OCI-LY7 (cell line): ENCODE measurements around the gene RPL39L. TPM values are rescaled to one million over a fixed set of nuclear protein-coding genes. Genes with fewer than 3 reads are reported as not detected.

Experiments used
- BruUV-seq: library from RNA; stranded (reverse); fragments of 400-500 nt; replicated peaks from 2 replicates; lab custom pipeline; 2021; lab: Mats Ljungman, UMichigan
- CTCF ChIA-PET: fragments of 300-600 bp; sonication (Branson Sonifier 250); formaldehyde crosslinking; loops from one replicate; lab custom pipeline; 2022; ENCODE audit warnings: antibody characterized with exemption; ENCODE audit not compliant: unreplicated experiment; lab: Charles Lee
- POLR2A ChIA-PET: fragments of 300-600 bp; sonication (Branson Sonifier 250); formaldehyde crosslinking; loops from one replicate; lab custom pipeline; 2022; ENCODE audit warnings: antibody characterized with exemption; lab: Charles Lee
- DNase-seq: peaks from one replicate; pipeline ENCODE4 v3.0.0-alpha.2; 2015; ENCODE audit warnings: low spot score
- H2AFZ ChIP-seq: fragments of 200-600 bp; sonication (generic), shearing (Covaris generic); 2 replicates; pipeline ENCODE4 v1.6.1; 2014; ENCODE audit warnings: mild to moderate bottlenecking, antibody characterized with exemption, low read length, moderate library complexity
- H3K27ac ChIP-seq: fragments of 200-600 bp; sonication (generic); 2 replicates; pipeline ENCODE4 v1.5.1; 2014; ENCODE audit warnings: mixed run types, low read depth, mild to moderate bottlenecking, moderate library complexity, low read length, inconsistent platforms; ENCODE audit not compliant: poor library complexity, severe bottlenecking
- H3K36me3 ChIP-seq: fragments of 200-600 bp; sonication (generic); 2 replicates; pipeline ENCODE4 v1.6.1; 2014; ENCODE audit warnings: mild to moderate bottlenecking, antibody characterized with exemption, low read length, moderate library complexity, mixed read lengths; ENCODE audit not compliant: insufficient read depth
- H3K4me1 ChIP-seq: fragments of 200-600 bp; sonication (generic); 2 replicates; pipeline ENCODE4 v1.5.1; 2014; ENCODE audit warnings: mild to moderate bottlenecking, low read length; ENCODE audit not compliant: insufficient read depth, poor library complexity, severe bottlenecking
- H3K4me2 ChIP-seq: fragments of 200-600 bp; sonication (generic); 2 replicates; pipeline ENCODE4 v1.6.1; 2014; ENCODE audit warnings: mild to moderate bottlenecking, low read length
- H3K4me3 ChIP-seq: fragments of 200-600 bp; sonication (generic); 2 replicates; pipeline ENCODE4 v1.5.1; 2014; ENCODE audit warnings: mild to moderate bottlenecking, low read depth, low read length; ENCODE audit not compliant: poor library complexity, severe bottlenecking
- H3K79me2 ChIP-seq: fragments of 200-600 bp; sonication (generic); 2 replicates; pipeline ENCODE4 v1.6.1; 2016; ENCODE audit warnings: low read depth, mild to moderate bottlenecking, low read length, moderate library complexity, mixed read lengths; ENCODE audit not compliant: insufficient read depth
- H3K9me2 ChIP-seq: fragments of 200-600 bp; sonication (generic); 2 replicates; pipeline ENCODE4 v1.6.1; 2016; ENCODE audit warnings: mild to moderate bottlenecking, low read length, mixed read lengths; ENCODE audit not compliant: insufficient read depth
- H3K9me3 ChIP-seq: fragments of 200-600 bp; sonication (generic); 2 replicates; pipeline ENCODE4 v1.6.1; 2014; ENCODE audit warnings: mild to moderate bottlenecking, mixed run types, low read length, mixed read lengths
- H4K20me1 ChIP-seq: fragments of 200-600 bp; sonication (generic); 2 replicates; pipeline ENCODE4 v1.6.1; 2014; ENCODE audit warnings: mild to moderate bottlenecking, antibody characterized with exemption, low read length, moderate library complexity, mixed read lengths; ENCODE audit not compliant: insufficient read depth
- CTCF ChIP-seq: fragments of 200-600 bp; sonication (generic); conservative IDR thresholded peaks from 2 replicates; pipeline ENCODE4 v1.5.1; 2014; ENCODE audit warnings: mild to moderate bottlenecking, antibody characterized with exemption, low read length, moderate library complexity, mixed read lengths
- EZH2phosphoT487 ChIP-seq: fragments of 200-600 bp; sonication (generic); IDR thresholded peaks from 2 replicates; pipeline ENCODE4 v1.6.1; 2018; ENCODE audit warnings: low read depth, borderline replicate concordance, mild to moderate bottlenecking, mixed run types, antibody characterized with exemption, low read length, moderate library complexity, mixed read lengths
- intact Hi-C: fragments of 100-400 bp; cut with micrococcal nuclease; formaldehyde crosslinking; loops from one replicate; pipeline ENCODE4 v1.10.0; 2022; ENCODE audit not compliant: unreplicated experiment
- total RNA-seq, 2 experiments: library from RNA; depleted of rRNA in 1 of 2; stranded (reverse); fragments of >200 nt in 1 of 2; shearing (Covaris generic) in 1 of 2; gene quantifications; 2 replicates each; pipeline ENCODE4 v1.2.3, GENCODE V29; 2014 to 2022

RPL39L gene
- total RNA-seq, 2 experiments from 2014 or later, result 46.5 to 79.2 TPM

GRCh38 chr3:187139895-187140253 is 578 bp upstream of the RPL39L start:
- Histone ChIP-seq H3K4me3 (peak overlapping the region; percentile 75), H3K9me2 (no peaks in the 10 kb centered on the region), H4K20me1 (no peaks in the 10 kb centered on the region), H3K36me3 (peaks cover 26% of the 10 kb centered on the region), H2AFZ (peak overlapping the region; percentile 86; the same call in 1 of the 2 replicates), H3K9me3 (peaks cover 44% of the 10 kb centered on the region), H3K79me2 (peaks cover 14% of the 10 kb centered on the region; the same call in 1 of the 2 replicates), H3K27ac (peak overlapping the region; percentile 86), H3K4me1 (peaks cover 15% of the 10 kb centered on the region), H3K4me2 (peak overlapping the region; percentile 87)
- POLR2A ChIA-PET, result interaction anchor here (0.5 to 3.5 kb wide), 26 partner anchors 9 to 803 kb away, joined by 3 to 27 read pairs (median 3); no protein-coding TSS in a partner anchor
- CTCF ChIA-PET, result interaction anchor here (0.5 to 1.9 kb wide), 8 partner anchors 11 to 514 kb away, joined by 3 to 9 read pairs (median 4); no protein-coding TSS in a partner anchor
- BruUV-seq, result no TSS peak
- TF ChIP-seq CTCF, result peak; percentile 42
- no peak for TF ChIP-seq EZH2phosphoT487
- intact Hi-C loops, result loop anchor here (5.0 kb wide), 2 partner anchors 113 to 128 kb away; no protein-coding TSS in a partner anchor
- no peak for DNase-seq

DNA sequence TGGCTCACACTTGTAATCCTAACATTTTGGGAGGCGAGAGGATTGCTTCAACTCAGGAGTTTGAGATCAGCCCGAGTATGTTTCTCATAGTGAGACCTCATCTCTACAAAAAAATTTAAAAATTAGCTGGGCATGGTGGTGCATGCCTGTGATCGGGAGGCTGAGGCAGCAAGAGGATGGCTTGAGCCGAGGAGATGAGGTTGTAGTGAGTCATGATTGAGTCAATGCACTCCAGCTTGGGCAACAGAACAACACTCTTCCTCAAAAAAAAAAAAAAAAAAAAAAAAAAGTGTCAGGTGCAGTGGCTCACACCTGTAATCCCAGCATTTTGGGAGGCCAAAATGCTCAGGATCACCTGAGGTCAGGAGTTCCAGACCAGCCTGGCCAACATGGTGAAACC is 2.4 kb downstream of the RPL39L start:
- Histone ChIP-seq H3K79me2 (peaks cover 14% of the 10 kb centered on the region; the same call in 1 of the 2 replicates), H3K4me2 (no peak overlapping the region), H2AFZ (no peak overlapping the region), H3K4me1 (peaks cover 15% of the 10 kb centered on the region), H3K27ac (no peak overlapping the region), H3K9me3 (peaks cover 28% of the 10 kb centered on the region), H3K4me3 (no peak overlapping the region), H4K20me1 (no peaks in the 10 kb centered on the region), H3K36me3 (peaks cover 53% of the 10 kb centered on the region), H3K9me2 (no peaks in the 10 kb centered on the region)
- ChIA-PET CTCF (no interaction called here), POLR2A (interaction anchor here (0.7 to 3.5 kb wide), 3 partner anchors 8 to 172 kb away, joined by 3 to 27 read pairs (median 4); no protein-coding TSS in a partner anchor)
- DNase-seq, result no peak
- BruUV-seq, result no TSS peak
- intact Hi-C loops, result loop anchor here (5.0 kb wide), 2 partner anchors 110 to 125 kb away; no protein-coding TSS in a partner anchor
- TF ChIP-seq EZH2phosphoT487 (no peak), CTCF (no peak)

DNA sequence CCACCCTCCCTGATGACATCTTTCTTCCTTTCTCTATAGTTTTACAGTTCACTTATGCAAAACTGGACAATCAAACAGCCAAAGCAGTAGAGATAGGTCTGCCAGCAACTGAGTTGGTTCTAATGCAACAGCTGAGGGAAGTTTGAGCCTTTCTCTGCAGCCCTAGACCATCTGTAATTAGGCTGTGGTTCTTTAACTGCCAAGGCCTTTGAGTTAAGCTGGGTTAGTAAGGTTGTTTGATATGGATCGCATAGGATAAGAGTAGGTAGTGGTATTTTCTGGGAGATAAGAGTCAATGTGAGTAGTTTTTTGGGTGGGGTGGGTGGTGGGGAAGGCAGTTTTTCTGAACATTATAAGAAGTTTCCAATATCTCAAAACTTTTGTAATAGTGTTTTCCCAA is 3.0 kb downstream of the RPL39L start:
- no TSS peak for BruUV-seq

More for the DNA sequence above, 3.0 kb downstream of the RPL39L start:
- intact Hi-C loops, result loop anchor here (5.0 kb wide), 2 partner anchors 109 to 124 kb away; no protein-coding TSS in a partner anchor
- no peaks in the 10 kb centered on the region for H4K20me1 ChIP-seq
- peaks cover 23% of the 10 kb centered on the region for H3K9me3 ChIP-seq
- TF ChIP-seq CTCF, result no peak
- TF ChIP-seq EZH2phosphoT487, result no peak
- no peak overlapping the region for H2AFZ ChIP-seq
- H3K36me3 ChIP-seq, result peaks cover 56% of the 10 kb centered on the region
- ChIA-PET POLR2A (interaction anchor here (0.9 kb wide), 1 partner anchor 204 kb away, joined by 3 read pairs; no protein-coding TSS in a partner anchor), CTCF (no interaction called here)
- peaks cover 15% of the 10 kb centered on the region for H3K4me1 ChIP-seq
- no peak overlapping the region for H3K4me2 ChIP-seq
- peaks cover 14% of the 10 kb centered on the region; the same call in 1 of the 2 replicates for H3K79me2 ChIP-seq
- no peak for DNase-seq
- no peak overlapping the region for H3K4me3 ChIP-seq
- no peaks in the 10 kb centered on the region for H3K9me2 ChIP-seq
- no peak overlapping the region for H3K27ac ChIP-seq
